GM23338 (cell line): Measurements from ENCODE around the gene BNIP5.

ENCODE experiments used
- CREB1 ChIP-seq: fragments of 250-450 bp; sonication (Bioruptor Pico); IDR thresholded peaks from 2 replicates; pipeline ENCODE4 v1.5.0; 2020; ENCODE audit warnings: low read depth, mild to moderate bottlenecking, moderate library complexity
- EZH2 ChIP-seq: fragments of 200-600 bp; sonication (generic); IDR thresholded peaks from one replicate; pipeline ENCODE4 v1.8.0; 2017; ENCODE audit warnings: antibody characterized with exemption, mild to moderate bottlenecking, low read depth; ENCODE audit not compliant: unreplicated experiment
- EZH2phosphoT487 ChIP-seq: fragments of 200-600 bp; sonication (generic); IDR thresholded peaks from one replicate; pipeline ENCODE4 v1.8.1; 2018; ENCODE audit warnings: antibody characterized with exemption; ENCODE audit not compliant: unreplicated experiment
- JUNB ChIP-seq: IDR thresholded peaks from one replicate; pipeline ENCODE4 v1.6.1; 2016; ENCODE audit warnings: antibody characterized with exemption; ENCODE audit not compliant: unreplicated experiment
- NANOG ChIP-seq: IDR thresholded peaks from 2 replicates; pipeline ENCODE4 v1.6.1; 2016; ENCODE audit warnings: antibody characterized with exemption, borderline replicate concordance
- POLR2AphosphoS5 ChIP-seq: IDR thresholded peaks from 2 replicates; pipeline ENCODE4 v1.6.1; 2016; ENCODE audit warnings: antibody characterized with exemption, low read depth
- STAT1 ChIP-seq: IDR thresholded peaks from one replicate; pipeline ENCODE4 v1.6.1; 2016; ENCODE audit warnings: antibody characterized with exemption; ENCODE audit not compliant: unreplicated experiment
- ZNF114 ChIP-seq: fragments of 250-450 bp; sonication (Bioruptor Pico); IDR thresholded peaks from 2 replicates; pipeline ENCODE4 v1.5.0; 2020; ENCODE audit warnings: mild to moderate bottlenecking, moderate library complexity
- ZNF331 ChIP-seq: fragments of 250-450 bp; sonication (Bioruptor Pico); IDR thresholded peaks from 2 replicates; pipeline ENCODE4 v1.5.0; 2020; ENCODE audit warnings: low read depth, mild to moderate bottlenecking, moderate library complexity
- TF ChIP-seq, protein P1 (sequence below), 2 experiments: fragments of 200-600 bp in 1 of 2; sonication (generic) in 1 of 2; conservative IDR thresholded peaks; 2 replicates each; pipeline versions ENCODE4 v1.5.1 to v1.6.1; 2016 to 2017; ENCODE audit warnings: antibody characterized with exemption in 2 of 2, low read depth in 2 of 2, mild to moderate bottlenecking in 2 of 2, moderate library complexity in 1 of 2
- TF ChIP-seq, protein P2 (sequence below): IDR thresholded peaks from one replicate; pipeline ENCODE4 v1.6.1; 2018; ENCODE audit warnings: antibody characterized with exemption; ENCODE audit not compliant: unreplicated experiment
- TF ChIP-seq, protein P3 (sequence below): IDR thresholded peaks from 2 replicates; pipeline ENCODE4 v1.6.1; 2016; ENCODE audit warnings: antibody characterized with exemption
- TF ChIP-seq, protein P4 (sequence below): fragments of 250-450 bp; sonication (Bioruptor Pico); IDR thresholded peaks from 2 replicates; pipeline ENCODE4 v1.5.0; 2020; ENCODE audit warnings: mild to moderate bottlenecking, moderate library complexity

GRCh38 chr6:36383606-36384005, 46.9 kb upstream of the BNIP5 start:
- TF ChIP-seq, protein P1, sequence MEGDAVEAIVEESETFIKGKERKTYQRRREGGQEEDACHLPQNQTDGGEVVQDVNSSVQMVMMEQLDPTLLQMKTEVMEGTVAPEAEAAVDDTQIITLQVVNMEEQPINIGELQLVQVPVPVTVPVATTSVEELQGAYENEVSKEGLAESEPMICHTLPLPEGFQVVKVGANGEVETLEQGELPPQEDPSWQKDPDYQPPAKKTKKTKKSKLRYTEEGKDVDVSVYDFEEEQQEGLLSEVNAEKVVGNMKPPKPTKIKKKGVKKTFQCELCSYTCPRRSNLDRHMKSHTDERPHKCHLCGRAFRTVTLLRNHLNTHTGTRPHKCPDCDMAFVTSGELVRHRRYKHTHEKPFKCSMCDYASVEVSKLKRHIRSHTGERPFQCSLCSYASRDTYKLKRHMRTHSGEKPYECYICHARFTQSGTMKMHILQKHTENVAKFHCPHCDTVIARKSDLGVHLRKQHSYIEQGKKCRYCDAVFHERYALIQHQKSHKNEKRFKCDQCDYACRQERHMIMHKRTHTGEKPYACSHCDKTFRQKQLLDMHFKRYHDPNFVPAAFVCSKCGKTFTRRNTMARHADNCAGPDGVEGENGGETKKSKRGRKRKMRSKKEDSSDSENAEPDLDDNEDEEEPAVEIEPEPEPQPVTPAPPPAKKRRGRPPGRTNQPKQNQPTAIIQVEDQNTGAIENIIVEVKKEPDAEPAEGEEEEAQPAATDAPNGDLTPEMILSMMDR (conservative IDR thresholded peaks at IDR 0.05; ENCODE audit: low read depth in 2 of 2), result no peak
- TF ChIP-seq POLR2AphosphoS5, result no peak
- no peak for TF ChIP-seq EZH2
- TF ChIP-seq, protein P2, sequence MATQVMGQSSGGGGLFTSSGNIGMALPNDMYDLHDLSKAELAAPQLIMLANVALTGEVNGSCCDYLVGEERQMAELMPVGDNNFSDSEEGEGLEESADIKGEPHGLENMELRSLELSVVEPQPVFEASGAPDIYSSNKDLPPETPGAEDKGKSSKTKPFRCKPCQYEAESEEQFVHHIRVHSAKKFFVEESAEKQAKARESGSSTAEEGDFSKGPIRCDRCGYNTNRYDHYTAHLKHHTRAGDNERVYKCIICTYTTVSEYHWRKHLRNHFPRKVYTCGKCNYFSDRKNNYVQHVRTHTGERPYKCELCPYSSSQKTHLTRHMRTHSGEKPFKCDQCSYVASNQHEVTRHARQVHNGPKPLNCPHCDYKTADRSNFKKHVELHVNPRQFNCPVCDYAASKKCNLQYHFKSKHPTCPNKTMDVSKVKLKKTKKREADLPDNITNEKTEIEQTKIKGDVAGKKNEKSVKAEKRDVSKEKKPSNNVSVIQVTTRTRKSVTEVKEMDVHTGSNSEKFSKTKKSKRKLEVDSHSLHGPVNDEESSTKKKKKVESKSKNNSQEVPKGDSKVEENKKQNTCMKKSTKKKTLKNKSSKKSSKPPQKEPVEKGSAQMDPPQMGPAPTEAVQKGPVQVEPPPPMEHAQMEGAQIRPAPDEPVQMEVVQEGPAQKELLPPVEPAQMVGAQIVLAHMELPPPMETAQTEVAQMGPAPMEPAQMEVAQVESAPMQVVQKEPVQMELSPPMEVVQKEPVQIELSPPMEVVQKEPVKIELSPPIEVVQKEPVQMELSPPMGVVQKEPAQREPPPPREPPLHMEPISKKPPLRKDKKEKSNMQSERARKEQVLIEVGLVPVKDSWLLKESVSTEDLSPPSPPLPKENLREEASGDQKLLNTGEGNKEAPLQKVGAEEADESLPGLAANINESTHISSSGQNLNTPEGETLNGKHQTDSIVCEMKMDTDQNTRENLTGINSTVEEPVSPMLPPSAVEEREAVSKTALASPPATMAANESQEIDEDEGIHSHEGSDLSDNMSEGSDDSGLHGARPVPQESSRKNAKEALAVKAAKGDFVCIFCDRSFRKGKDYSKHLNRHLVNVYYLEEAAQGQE, result no peak
- TF ChIP-seq CREB1 (CRISPR knock-in tag), result no peak
- no peak for TF ChIP-seq EZH2phosphoT487
- TF ChIP-seq, protein P3, sequence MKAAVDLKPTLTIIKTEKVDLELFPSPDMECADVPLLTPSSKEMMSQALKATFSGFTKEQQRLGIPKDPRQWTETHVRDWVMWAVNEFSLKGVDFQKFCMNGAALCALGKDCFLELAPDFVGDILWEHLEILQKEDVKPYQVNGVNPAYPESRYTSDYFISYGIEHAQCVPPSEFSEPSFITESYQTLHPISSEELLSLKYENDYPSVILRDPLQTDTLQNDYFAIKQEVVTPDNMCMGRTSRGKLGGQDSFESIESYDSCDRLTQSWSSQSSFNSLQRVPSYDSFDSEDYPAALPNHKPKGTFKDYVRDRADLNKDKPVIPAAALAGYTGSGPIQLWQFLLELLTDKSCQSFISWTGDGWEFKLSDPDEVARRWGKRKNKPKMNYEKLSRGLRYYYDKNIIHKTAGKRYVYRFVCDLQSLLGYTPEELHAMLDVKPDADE, result no peak
- TF ChIP-seq NANOG, result no peak
- TF ChIP-seq ZNF114 (CRISPR knock-in tag), result no peak
- TF ChIP-seq, protein P4, sequence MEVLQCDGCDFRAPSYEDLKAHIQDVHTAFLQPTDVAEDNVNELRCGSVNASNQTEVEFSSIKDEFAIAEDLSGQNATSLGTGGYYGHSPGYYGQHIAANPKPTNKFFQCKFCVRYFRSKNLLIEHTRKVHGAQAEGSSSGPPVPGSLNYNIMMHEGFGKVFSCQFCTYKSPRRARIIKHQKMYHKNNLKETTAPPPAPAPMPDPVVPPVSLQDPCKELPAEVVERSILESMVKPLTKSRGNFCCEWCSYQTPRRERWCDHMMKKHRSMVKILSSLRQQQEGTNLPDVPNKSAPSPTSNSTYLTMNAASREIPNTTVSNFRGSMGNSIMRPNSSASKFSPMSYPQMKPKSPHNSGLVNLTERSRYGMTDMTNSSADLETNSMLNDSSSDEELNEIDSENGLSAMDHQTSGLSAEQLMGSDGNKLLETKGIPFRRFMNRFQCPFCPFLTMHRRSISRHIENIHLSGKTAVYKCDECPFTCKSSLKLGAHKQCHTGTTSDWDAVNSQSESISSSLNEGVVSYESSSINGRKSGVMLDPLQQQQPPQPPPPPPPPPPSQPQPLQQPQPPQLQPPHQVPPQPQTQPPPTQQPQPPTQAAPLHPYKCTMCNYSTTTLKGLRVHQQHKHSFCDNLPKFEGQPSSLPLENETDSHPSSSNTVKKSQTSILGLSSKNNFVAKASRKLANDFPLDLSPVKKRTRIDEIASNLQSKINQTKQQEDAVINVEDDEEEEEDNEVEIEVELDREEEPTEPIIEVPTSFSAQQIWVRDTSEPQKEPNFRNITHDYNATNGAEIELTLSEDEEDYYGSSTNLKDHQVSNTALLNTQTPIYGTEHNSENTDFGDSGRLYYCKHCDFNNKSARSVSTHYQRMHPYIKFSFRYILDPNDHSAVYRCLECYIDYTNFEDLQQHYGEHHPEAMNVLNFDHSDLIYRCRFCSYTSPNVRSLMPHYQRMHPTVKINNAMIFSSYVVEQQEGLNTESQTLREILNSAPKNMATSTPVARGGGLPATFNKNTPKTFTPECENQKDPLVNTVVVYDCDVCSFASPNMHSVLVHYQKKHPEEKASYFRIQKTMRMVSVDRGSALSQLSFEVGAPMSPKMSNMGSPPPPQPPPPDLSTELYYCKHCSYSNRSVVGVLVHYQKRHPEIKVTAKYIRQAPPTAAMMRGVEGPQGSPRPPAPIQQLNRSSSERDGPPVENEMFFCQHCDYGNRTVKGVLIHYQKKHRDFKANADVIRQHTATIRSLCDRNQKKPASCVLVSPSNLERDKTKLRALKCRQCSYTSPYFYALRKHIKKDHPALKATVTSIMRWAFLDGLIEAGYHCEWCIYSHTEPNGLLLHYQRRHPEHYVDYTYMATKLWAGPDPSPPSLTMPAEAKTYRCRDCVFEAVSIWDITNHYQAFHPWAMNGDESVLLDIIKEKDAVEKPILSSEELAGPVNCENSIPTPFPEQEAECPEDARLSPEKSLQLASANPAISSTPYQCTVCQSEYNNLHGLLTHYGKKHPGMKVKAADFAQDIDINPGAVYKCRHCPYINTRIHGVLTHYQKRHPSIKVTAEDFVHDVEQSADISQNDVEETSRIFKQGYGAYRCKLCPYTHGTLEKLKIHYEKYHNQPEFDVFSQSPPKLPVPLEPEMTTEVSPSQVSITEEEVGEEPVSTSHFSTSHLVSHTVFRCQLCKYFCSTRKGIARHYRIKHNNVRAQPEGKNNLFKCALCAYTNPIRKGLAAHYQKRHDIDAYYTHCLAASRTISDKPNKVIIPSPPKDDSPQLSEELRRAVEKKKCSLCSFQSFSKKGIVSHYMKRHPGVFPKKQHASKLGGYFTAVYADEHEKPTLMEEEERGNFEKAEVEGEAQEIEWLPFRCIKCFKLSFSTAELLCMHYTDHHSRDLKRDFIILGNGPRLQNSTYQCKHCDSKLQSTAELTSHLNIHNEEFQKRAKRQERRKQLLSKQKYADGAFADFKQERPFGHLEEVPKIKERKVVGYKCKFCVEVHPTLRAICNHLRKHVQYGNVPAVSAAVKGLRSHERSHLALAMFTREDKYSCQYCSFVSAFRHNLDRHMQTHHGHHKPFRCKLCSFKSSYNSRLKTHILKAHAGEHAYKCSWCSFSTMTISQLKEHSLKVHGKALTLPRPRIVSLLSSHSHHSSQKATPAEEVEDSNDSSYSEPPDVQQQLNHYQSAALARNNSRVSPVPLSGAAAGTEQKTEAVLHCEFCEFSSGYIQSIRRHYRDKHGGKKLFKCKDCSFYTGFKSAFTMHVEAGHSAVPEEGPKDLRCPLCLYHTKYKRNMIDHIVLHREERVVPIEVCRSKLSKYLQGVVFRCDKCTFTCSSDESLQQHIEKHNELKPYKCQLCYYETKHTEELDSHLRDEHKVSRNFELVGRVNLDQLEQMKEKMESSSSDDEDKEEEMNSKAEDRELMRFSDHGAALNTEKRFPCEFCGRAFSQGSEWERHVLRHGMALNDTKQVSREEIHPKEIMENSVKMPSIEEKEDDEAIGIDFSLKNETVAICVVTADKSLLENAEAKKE (CRISPR knock-in tag), result no peak
- no peak for TF ChIP-seq JUNB
- no peak for TF ChIP-seq STAT1
- TF ChIP-seq ZNF331 (CRISPR knock-in tag), result no peak
